ENCODE data around the gene EDNRA.
A peak's percentile ranks its signal among the peaks of the same experiment; 100 is the strongest.

Gene EDNRA

GRCh38 chr4:147513091-147513490, 32.2 kb downstream of the EDNRA start:
- ChIA-PET CTCF (interaction anchor here (1.0 to 1.3 kb wide), 3 partner anchors 12 to 352 kb away, joined by 3 read pairs; no protein-coding TSS in a partner anchor), POLR2A (no interaction called here)
- TF ChIP-seq CTBP1 (IDR thresholded peaks at IDR 0.05; ENCODE audit: borderline replicate concordance), result no peak
- no peak for DNase-seq (ENCODE audit: extremely low spot score)

- ChIA-PET CTCF (no interaction called here), POLR2A (no interaction called here)
- TF ChIP-seq FOXM1 (IDR thresholded peaks at IDR 0.05; ENCODE audit: borderline replicate concordance) (no peak), L3MBTL2 (conservative IDR thresholded peaks at IDR 0.05) (no peak), FOXA1 (IDR thresholded peaks at IDR 0.05) (no peak), ZNF384 (IDR thresholded peaks at IDR 0.05) (no peak), BHLHE40 (IDR thresholded peaks at IDR 0.05; ENCODE audit: borderline replicate concordance) (no peak), SUZ12 (IDR thresholded peaks at IDR 0.05) (no peak), NFRKB (IDR thresholded peaks at IDR 0.05) (no peak), TARDBP (IDR thresholded peaks at IDR 0.05) (no peak), CTBP1 (IDR thresholded peaks at IDR 0.05; ENCODE audit: borderline replicate concordance) (no peak), FOXK2 (IDR thresholded peaks at IDR 0.05) (no peak), SP1 (IDR thresholded peaks at IDR 0.05) (no peak), ARNT (IDR thresholded peaks at IDR 0.05) (no peak), HDGF (IDR thresholded peaks at IDR 0.05; ENCODE audit: borderline replicate concordance) (no peak), LEF1 (IDR thresholded peaks at IDR 0.05; ENCODE audit: borderline replicate concordance) (no peak)
- no peak for DNase-seq (ENCODE audit: extremely low spot score)
Observed at GRCh38 chr4:147513952-147514351, 33.1 kb downstream of the EDNRA start.

GRCh38 chr4:147515220-147515936, 34.5 kb downstream of the EDNRA start:
- DNase-seq (ENCODE audit: extremely low spot score), result no peak
- POLR2A ChIA-PET, result no interaction called here
- TF ChIP-seq SP1 (IDR thresholded peaks at IDR 0.05), result no peak
- TF ChIP-seq NFRKB (IDR thresholded peaks at IDR 0.05), result no peak
- TF ChIP-seq ELF4 (IDR thresholded peaks at IDR 0.05), result no peak
- no peak for TF ChIP-seq LEF1 (IDR thresholded peaks at IDR 0.05; ENCODE audit: borderline replicate concordance)
- no peak for TF ChIP-seq FOXK2 (IDR thresholded peaks at IDR 0.05)
- no peak for TF ChIP-seq ARNT (IDR thresholded peaks at IDR 0.05)
- no peak for TF ChIP-seq L3MBTL2 (conservative IDR thresholded peaks at IDR 0.05)
- no peak for TF ChIP-seq CTBP1 (IDR thresholded peaks at IDR 0.05; ENCODE audit: borderline replicate concordance)
- no peak for TF ChIP-seq TARDBP (IDR thresholded peaks at IDR 0.05)
- CTCF ChIA-PET, result interaction anchor here (1.0 kb wide), 1 partner anchor 10 kb away, joined by 4 read pairs; no protein-coding TSS in a partner anchor

- no peak for DNase-seq (ENCODE audit: extremely low spot score)
- POLR2A ChIA-PET, result no interaction called here
- TF ChIP-seq SUZ12 (IDR thresholded peaks at IDR 0.05) (no peak), LEF1 (IDR thresholded peaks at IDR 0.05; ENCODE audit: borderline replicate concordance) (no peak), ZNF384 (IDR thresholded peaks at IDR 0.05) (no peak), TARDBP (IDR thresholded peaks at IDR 0.05) (no peak), PKNOX1 (IDR thresholded peaks at IDR 0.05) (no peak), CTBP1 (IDR thresholded peaks at IDR 0.05; ENCODE audit: borderline replicate concordance) (no peak), ARNT (IDR thresholded peaks at IDR 0.05) (no peak), FOXK2 (IDR thresholded peaks at IDR 0.05) (no peak), NFRKB (IDR thresholded peaks at IDR 0.05) (no peak), BHLHE40 (IDR thresholded peaks at IDR 0.05; ENCODE audit: borderline replicate concordance) (no peak), SP1 (IDR thresholded peaks at IDR 0.05) (no peak), L3MBTL2 (conservative IDR thresholded peaks at IDR 0.05) (no peak), FOXM1 (IDR thresholded peaks at IDR 0.05; ENCODE audit: borderline replicate concordance) (no peak), HDGF (IDR thresholded peaks at IDR 0.05; ENCODE audit: borderline replicate concordance) (no peak), FOXA1 (IDR thresholded peaks at IDR 0.05) (no peak)
- CTCF ChIA-PET, result interaction anchor here (1.0 kb wide), 1 partner anchor 9 kb away, joined by 4 read pairs; no protein-coding TSS in a partner anchor
Observed at GRCh38 chr4:147516133-147516532, 35.2 kb downstream of the EDNRA start.

GRCh38 chr4:147518086-147518485, 37.2 kb downstream of the EDNRA start:
- no peak for DNase-seq (ENCODE audit: extremely low spot score)
- CTCF ChIA-PET, result interaction anchor here (0.5 to 1.7 kb wide), 20 partner anchors 8 to 1676 kb away, joined by 3 to 22 read pairs (median 6); no protein-coding TSS in a partner anchor
- TF ChIP-seq HDGF (IDR thresholded peaks at IDR 0.05; ENCODE audit: borderline replicate concordance) (no peak), NFRKB (IDR thresholded peaks at IDR 0.05) (no peak), ARNT (IDR thresholded peaks at IDR 0.05) (no peak), CTBP1 (IDR thresholded peaks at IDR 0.05; ENCODE audit: borderline replicate concordance) (no peak)
- POLR2A ChIA-PET, result interaction anchor here (2.0 kb wide), 1 partner anchor 99 kb away, joined by 7 read pairs; the partner anchor contains the start of gene TMEM184C

- ChIA-PET CTCF (interaction anchor here (0.5 to 1.7 kb wide), 26 partner anchors 9 to 422 kb away, joined by 3 to 22 read pairs (median 4); no protein-coding TSS in a partner anchor), POLR2A (interaction anchor here (2.0 kb wide), 1 partner anchor 98 kb away, joined by 7 read pairs; the partner anchor contains the start of gene TMEM184C)
- TF ChIP-seq PKNOX1 (IDR thresholded peaks at IDR 0.05) (no peak), FOXK2 (IDR thresholded peaks at IDR 0.05) (no peak), LEF1 (IDR thresholded peaks at IDR 0.05; ENCODE audit: borderline replicate concordance) (no peak), BHLHE40 (IDR thresholded peaks at IDR 0.05; ENCODE audit: borderline replicate concordance) (no peak), SUZ12 (IDR thresholded peaks at IDR 0.05) (no peak), ZNF384 (IDR thresholded peaks at IDR 0.05) (no peak), FOXA1 (IDR thresholded peaks at IDR 0.05) (no peak), ELF4 (IDR thresholded peaks at IDR 0.05) (no peak), L3MBTL2 (conservative IDR thresholded peaks at IDR 0.05) (no peak), HDGF (IDR thresholded peaks at IDR 0.05; ENCODE audit: borderline replicate concordance) (no peak), ARNT (IDR thresholded peaks at IDR 0.05) (no peak), SP1 (IDR thresholded peaks at IDR 0.05) (no peak), FOXM1 (IDR thresholded peaks at IDR 0.05; ENCODE audit: borderline replicate concordance) (no peak), TARDBP (IDR thresholded peaks at IDR 0.05) (no peak), CTBP1 (IDR thresholded peaks at IDR 0.05; ENCODE audit: borderline replicate concordance) (no peak)
- peak; percentile 65 for DNase-seq (ENCODE audit: extremely low spot score)
Observed at GRCh38 chr4:147518846-147519767, 38.2 kb downstream of the EDNRA start.

Data from HEK293T (cell line).